Measurements from ENCODE around the gene INPP5B. TPM values are rescaled to one million over a fixed set of nuclear protein-coding genes. Genes with fewer than 3 reads are reported as not detected.

The INPP5B gene
- total RNA-seq, 1 experiment from 2014 or later, result 26.8 TPM

Other genes starting within 250 kb of the INPP5B start
- 1.3 to 1.5 TPM (median 1.3 TPM) in 3 replicates for gene EPHA10, start 181.9 kb downstream of the INPP5B start, total RNA-seq (2021)
- 4.2 to 6.4 TPM (median 5.9 TPM) in 3 replicates for gene MANEAL, start 153.2 kb downstream of the INPP5B start, total RNA-seq (2021)
- gene C1orf122, start 139.3 kb downstream of the INPP5B start, total RNA-seq (2021), result 42.5 to 50.7 TPM (median 45.9 TPM) in 3 replicates
- gene YRDC, start 138.8 kb downstream of the INPP5B start, total RNA-seq (2021), result 20.1 to 24.6 TPM (median 22.7 TPM) in 3 replicates
- 10.1 to 12.2 TPM (median 10.9 TPM) in 3 replicates for gene MTF1, start 87.5 kb downstream of the INPP5B start, total RNA-seq (2021)
- 96.5 to 126 TPM (median 96.5 TPM) in 3 replicates for gene SF3A3, start 43.0 kb upstream of the INPP5B start, total RNA-seq (2021)
- 28.1 to 34.4 TPM (median 28.1 TPM) in 3 replicates for gene FHL3, start 58.5 kb upstream of the INPP5B start, total RNA-seq (2021)
- 41.3 to 42.6 TPM (median 42.2 TPM) in 3 replicates for gene UTP11, start 65.7 kb upstream of the INPP5B start, total RNA-seq (2021)
- 18.9 to 22.4 TPM (median 20.9 TPM) in 3 replicates for gene POU3F1, start 99.7 kb upstream of the INPP5B start, total RNA-seq (2021)